GM23248 (cell line): ENCODE data around the gene ELF3.

Experiments
- EZH2 ChIP-seq: fragments of 200-600 bp; sonication (generic); IDR thresholded peaks from 2 replicates; pipeline ENCODE4 v1.6.1; 2018; ENCODE audit warnings: antibody characterized with exemption, mild to moderate bottlenecking; ENCODE audit not compliant: insufficient read depth, poor library complexity, severe bottlenecking
- EZH2phosphoT487 ChIP-seq: fragments of 200-600 bp; sonication (generic); IDR thresholded peaks from 2 replicates; pipeline ENCODE4 v1.6.1; 2018; ENCODE audit warnings: antibody characterized with exemption, moderate library complexity, mild to moderate bottlenecking, low read depth; ENCODE audit not compliant: insufficient read depth

DNA sequence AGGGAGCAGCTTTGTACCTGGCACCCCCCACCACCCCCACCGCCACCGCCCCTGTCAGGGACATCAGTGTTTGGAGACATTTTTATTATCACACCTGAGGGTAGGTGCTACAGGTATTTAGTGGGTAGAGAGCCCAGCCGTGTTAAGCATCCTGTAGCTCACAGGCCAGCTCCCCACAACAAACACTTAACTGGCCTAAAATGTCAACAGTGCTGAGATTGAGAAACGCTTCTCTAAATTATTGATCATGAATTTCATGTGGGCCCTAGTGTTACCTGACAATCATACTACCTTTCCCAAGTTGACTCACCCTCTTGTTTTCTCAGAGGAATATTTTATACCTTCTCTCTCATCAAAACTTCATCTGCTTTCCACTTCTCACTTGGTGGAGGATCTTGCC, 21.4 kb downstream of the ELF3 start:
- no peak for TF ChIP-seq EZH2
- no peak for TF ChIP-seq EZH2phosphoT487
